Osteocyte (in vitro differentiated cells): ENCODE results near the gene CCDC102A. TPM values are rescaled to one million over a fixed set of nuclear protein-coding genes. Genes with fewer than 3 reads are reported as not detected.
A peak's percentile ranks its signal among the peaks of the same experiment; 100 is the strongest.

ENCODE experiments used
- DNase-seq: peaks from one replicate; pipeline ENCODE4 v3.0.0; 2021; ENCODE audit warnings: mixed read lengths; ENCODE audit not compliant: unreplicated experiment; ENCODE audit errors: extremely low spot score
- H3K27ac Mint-ChIP-seq: one replicate; pipeline ENCODE4 v1.8.0; 2021; ENCODE audit warnings: mild to moderate bottlenecking, mixed read lengths; ENCODE audit not compliant: unreplicated experiment
- H3K27me3 Mint-ChIP-seq: one replicate; pipeline ENCODE4 v1.8.0; 2021; ENCODE audit warnings: mixed read lengths; ENCODE audit not compliant: unreplicated experiment
- H3K36me3 Mint-ChIP-seq: one replicate; pipeline ENCODE4 v1.8.0; 2021; ENCODE audit warnings: mixed read lengths; ENCODE audit not compliant: unreplicated experiment
- H3K4me1 Mint-ChIP-seq: one replicate; pipeline ENCODE4 v1.8.0; 2021; ENCODE audit warnings: mixed read lengths; ENCODE audit not compliant: unreplicated experiment
- H3K4me3 Mint-ChIP-seq: one replicate; pipeline ENCODE4 v1.8.0; 2021; ENCODE audit warnings: mild to moderate bottlenecking, moderate library complexity, mixed read lengths; ENCODE audit not compliant: unreplicated experiment
- H3K9me3 Mint-ChIP-seq: one replicate; pipeline ENCODE4 v1.8.0; 2021; ENCODE audit warnings: mixed read lengths; ENCODE audit not compliant: unreplicated experiment
- total RNA-seq: library from RNA; stranded (reverse); gene quantifications from 2 replicates; pipeline ENCODE4 v1.2.1, GENCODE V29; 2021
- TF ChIP-seq, protein P1 (sequence below): fragments of 200-600 bp; sonication (generic); IDR thresholded peaks from 2 replicates; pipeline ENCODE4 v1.5.0; 2021; ENCODE audit warnings: antibody characterized with exemption, mild to moderate bottlenecking, moderate library complexity

The CCDC102A gene
- total RNA-seq, 1 donor from 2014 or later = 17.2 TPM

DNA sequence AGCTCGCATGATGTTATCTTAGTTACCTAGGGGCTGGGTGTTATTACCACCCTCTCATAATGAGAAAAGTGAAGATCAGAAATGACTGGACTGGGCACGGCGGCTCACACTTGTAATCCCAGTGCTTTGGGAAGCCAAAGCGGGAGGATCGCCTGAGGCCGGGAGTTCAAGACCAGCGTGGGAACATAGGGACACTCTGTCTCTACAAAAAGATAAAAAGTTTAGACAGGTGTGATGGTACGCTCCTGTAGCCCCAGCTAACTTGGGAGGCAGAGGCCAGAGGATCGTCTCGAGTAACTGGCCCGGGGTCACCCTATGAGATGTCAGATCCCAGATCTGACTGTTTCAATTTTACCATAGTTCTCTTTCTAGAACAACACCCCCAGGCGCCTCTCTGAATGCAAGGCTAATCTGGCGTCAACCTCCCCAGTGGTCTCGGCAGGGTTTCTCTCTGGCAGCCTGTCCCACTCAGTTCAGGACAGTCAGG lies 1.9 kb upstream of the CCDC102A start:
- H3K27ac Mint-ChIP-seq = no peak overlapping the region
- DNase-seq = peak; percentile 53
- H3K4me1 Mint-ChIP-seq = peaks cover 44% of the 10 kb centered on the region
- H3K9me3 Mint-ChIP-seq = no peaks in the 10 kb centered on the region
- H3K36me3 Mint-ChIP-seq = no peaks in the 10 kb centered on the region
- H3K27me3 Mint-ChIP-seq = peaks cover 4% of the 10 kb centered on the region
- H3K4me3 Mint-ChIP-seq = no peak overlapping the region
- TF ChIP-seq, protein P1, sequence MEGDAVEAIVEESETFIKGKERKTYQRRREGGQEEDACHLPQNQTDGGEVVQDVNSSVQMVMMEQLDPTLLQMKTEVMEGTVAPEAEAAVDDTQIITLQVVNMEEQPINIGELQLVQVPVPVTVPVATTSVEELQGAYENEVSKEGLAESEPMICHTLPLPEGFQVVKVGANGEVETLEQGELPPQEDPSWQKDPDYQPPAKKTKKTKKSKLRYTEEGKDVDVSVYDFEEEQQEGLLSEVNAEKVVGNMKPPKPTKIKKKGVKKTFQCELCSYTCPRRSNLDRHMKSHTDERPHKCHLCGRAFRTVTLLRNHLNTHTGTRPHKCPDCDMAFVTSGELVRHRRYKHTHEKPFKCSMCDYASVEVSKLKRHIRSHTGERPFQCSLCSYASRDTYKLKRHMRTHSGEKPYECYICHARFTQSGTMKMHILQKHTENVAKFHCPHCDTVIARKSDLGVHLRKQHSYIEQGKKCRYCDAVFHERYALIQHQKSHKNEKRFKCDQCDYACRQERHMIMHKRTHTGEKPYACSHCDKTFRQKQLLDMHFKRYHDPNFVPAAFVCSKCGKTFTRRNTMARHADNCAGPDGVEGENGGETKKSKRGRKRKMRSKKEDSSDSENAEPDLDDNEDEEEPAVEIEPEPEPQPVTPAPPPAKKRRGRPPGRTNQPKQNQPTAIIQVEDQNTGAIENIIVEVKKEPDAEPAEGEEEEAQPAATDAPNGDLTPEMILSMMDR = no peak

DNA sequence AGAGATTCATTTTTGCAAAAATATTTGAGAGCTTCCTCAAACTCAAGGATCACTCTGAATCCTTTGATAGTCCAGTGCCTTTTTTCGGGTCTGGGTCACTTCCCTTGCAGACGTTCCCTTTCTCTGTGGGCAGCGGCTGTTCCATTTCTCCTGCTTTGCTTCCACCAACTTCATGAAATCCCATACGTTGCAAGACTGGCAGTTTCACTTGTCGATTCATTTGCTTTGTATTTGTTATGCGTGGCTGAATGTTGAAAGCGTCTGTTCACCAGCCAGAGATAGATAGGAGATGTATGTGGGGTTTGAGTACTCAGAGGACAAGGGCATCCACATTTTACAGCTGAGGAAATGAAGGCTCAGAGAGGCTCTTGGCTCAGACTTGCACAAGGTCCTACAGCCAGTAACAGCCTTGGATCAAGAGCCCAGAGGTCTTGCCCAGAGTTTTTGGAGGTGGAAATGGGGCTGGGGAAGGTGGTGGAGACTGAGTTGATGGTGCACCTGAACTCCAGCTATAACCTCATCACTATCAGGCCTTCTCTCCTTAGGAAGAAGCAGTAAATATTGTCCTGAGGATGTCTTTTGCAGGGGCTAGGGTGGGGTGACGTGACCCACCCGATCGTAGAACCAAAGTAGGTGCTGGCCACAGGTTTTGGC lies 1.3 kb upstream of the CCDC102A start:
- H3K27ac Mint-ChIP-seq = no peak overlapping the region
- no peaks in the 10 kb centered on the region for H3K9me3 Mint-ChIP-seq
- H3K4me1 Mint-ChIP-seq = peaks cover 50% of the 10 kb centered on the region
- TF ChIP-seq, protein P1 = no peak
- DNase-seq = no peak
- H3K4me3 Mint-ChIP-seq = peak overlapping the region; percentile 69
- no peaks in the 10 kb centered on the region for H3K36me3 Mint-ChIP-seq
- peaks cover 4% of the 10 kb centered on the region for H3K27me3 Mint-ChIP-seq

- TF ChIP-seq, protein P1 = no peak
- Mint-ChIP-seq H3K4me1 (peaks cover 55% of the 10 kb centered on the region), H3K9me3 (no peaks in the 10 kb centered on the region)
These were observed 779 bp upstream of the CCDC102A start for GRCh38 chr16:57537194-57537505.

DNA sequence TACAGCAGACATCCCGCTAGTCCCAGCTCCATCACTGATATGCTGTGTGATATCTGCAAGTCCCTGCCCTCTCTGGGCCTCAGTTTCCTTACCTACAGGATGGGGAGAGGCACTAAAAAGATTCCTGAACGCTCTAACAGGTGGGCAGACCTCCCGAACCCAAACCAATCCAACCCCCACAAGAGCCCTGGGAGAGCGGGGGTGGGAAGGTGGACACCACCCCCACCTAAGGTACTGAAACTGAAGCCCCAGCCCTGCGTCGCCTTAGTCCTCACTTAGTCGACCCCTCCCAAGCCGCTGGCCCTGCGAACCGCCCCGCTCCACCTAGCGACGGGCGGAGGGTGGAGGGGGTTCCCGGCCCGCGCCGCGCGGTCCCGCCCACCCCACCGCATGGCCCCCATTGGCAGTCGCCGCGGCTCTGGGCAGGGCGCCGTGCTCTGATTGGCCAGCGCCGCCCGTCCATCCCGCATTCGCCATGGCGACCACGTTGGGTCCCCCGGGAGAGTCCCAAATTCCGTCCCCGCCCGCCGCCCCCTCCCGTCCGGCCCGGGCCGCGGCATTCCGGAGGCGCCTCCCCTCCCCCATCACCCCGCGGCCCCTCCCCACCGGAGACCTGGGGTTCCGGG lies 578 bp downstream of the CCDC102A start:
- H3K9me3 Mint-ChIP-seq = no peaks in the 10 kb centered on the region
- peak; percentile 97 for DNase-seq
- H3K4me1 Mint-ChIP-seq = peaks cover 69% of the 10 kb centered on the region
- H3K27me3 Mint-ChIP-seq = peaks cover 4% of the 10 kb centered on the region
- peak overlapping the region; percentile 85 for H3K4me3 Mint-ChIP-seq
- TF ChIP-seq, protein P1 = peak; percentile 30
- peak overlapping the region; percentile 83 for H3K27ac Mint-ChIP-seq
- no peaks in the 10 kb centered on the region for H3K36me3 Mint-ChIP-seq

More at GRCh38 chr16:57537194-57537505, 779 bp upstream of the CCDC102A start:
- no peak for DNase-seq
- Mint-ChIP-seq H3K36me3 (no peaks in the 10 kb centered on the region), H3K27me3 (peaks cover 4% of the 10 kb centered on the region), H3K27ac (peak overlapping the region; percentile 54), H3K4me3 (peak overlapping the region; percentile 69)

- H3K4me1 Mint-ChIP-seq = peaks cover 74% of the 10 kb centered on the region
- no peaks in the 10 kb centered on the region for H3K27me3 Mint-ChIP-seq
- no peaks in the 10 kb centered on the region for H3K9me3 Mint-ChIP-seq
- no peaks in the 10 kb centered on the region for H3K36me3 Mint-ChIP-seq
- DNase-seq = peak; percentile 80
- peak overlapping the region; percentile 85 for H3K4me3 Mint-ChIP-seq
- TF ChIP-seq, protein P1 = no peak
- H3K27ac Mint-ChIP-seq = peak overlapping the region; percentile 83
These were observed 1.3 kb downstream of the CCDC102A start for GRCh38 chr16:57534881-57535658.
